Upper lobe of left lung (tissue), 6 donors: Measurements from ENCODE around the gene FYN. TPM values are rescaled to one million over a fixed set of nuclear protein-coding genes. Genes with fewer than 3 reads are reported as not detected.

Experiments
- ATAC-seq, 2 donors: fragments of 200-7000 bp; cut with Tn5 transposase; one replicate each; pipeline ENCODE4 v1.9.1; 2022; ENCODE audit warnings: mild to moderate bottlenecking in 2 of 2, moderate library complexity in 2 of 2; ENCODE audit not compliant: low FRiP score in 2 of 2
- DNase-seq, 2 donors: peaks; one replicate each; pipeline ENCODE4 v3.0.0-alpha.2; 2019 to 2020
- H3K27ac ChIP-seq, 4 donors: fragments of 200-600 bp; sonication (generic); one replicate each; pipeline ENCODE4 v1.5.1; 2016 to 2019
- H3K27me3 ChIP-seq, 4 donors: fragments of 200-600 bp; sonication (generic); one replicate each; pipeline ENCODE4 v1.5.1; 2017 to 2019
- H3K36me3 ChIP-seq, 4 donors: fragments of 200-600 bp; sonication (generic); one replicate each; pipeline ENCODE4 v1.5.1; 2016 to 2019
- H3K4me1 ChIP-seq, 4 donors: fragments of 200-600 bp; sonication (generic); one replicate each; pipeline ENCODE4 v1.5.1; 2018 to 2019
- H3K4me3 ChIP-seq, 4 donors: fragments of 200-600 bp; sonication (generic); one replicate each; pipeline ENCODE4 v1.5.1; 2017 to 2019; ENCODE audit warnings: mild to moderate bottlenecking in 2 of 4, moderate library complexity in 1 of 4
- H3K9me3 ChIP-seq, 4 donors: fragments of 200-600 bp; sonication (generic); one replicate each; pipeline ENCODE4 v1.5.1; 2018 to 2019
- CTCF ChIP-seq, 6 experiments: fragments of 450-650 bp in 4 of 6; fragments of 200-600 bp in 2 of 6; sonication (generic) in 2 of 6; IDR thresholded peaks; one replicate each; pipeline ENCODE4 v1.5.1; 2016 to 2019; ENCODE audit warnings: antibody characterized with exemption in 6 of 6
- EP300 ChIP-seq, 4 donors: sonication (generic); formaldehyde crosslinking; IDR thresholded peaks; one replicate each; pipeline ENCODE4 v1.5.1; 2017; ENCODE audit warnings: antibody characterized with exemption in 4 of 4, control low read depth in 2 of 4
- POLR2A ChIP-seq, 4 donors: fragments of 450-650 bp; IDR thresholded peaks; one replicate each; pipeline ENCODE4 v1.5.1; 2016 to 2017; ENCODE audit warnings: antibody characterized with exemption in 4 of 4, mild to moderate bottlenecking in 2 of 4
- POLR2AphosphoS5 ChIP-seq, 2 donors: sonication (generic); formaldehyde crosslinking; IDR thresholded peaks; one replicate each; pipeline ENCODE4 v1.5.1; 2017; ENCODE audit warnings: antibody characterized with exemption in 2 of 2
- WGBS, 2 donors: methylation state at CpG; one replicate each; pipeline ENCODE4 v1.1.5; 2017 to 2018; 5-methylcytosine and 5-hydroxymethylcytosine counted together
- total RNA-seq, 6 donors: library from RNA; depleted of rRNA in 4 of 6; stranded (reverse); fragments of >200 nt in 4 of 6; gene quantifications; one replicate each; pipeline versions ENCODE4 v1.1.0 to v1.2.1, GENCODE V29; 2016 to 2021
- donor health status: DM: no; HTN: no; CAD: no; lungs with moderate emphysema.
- donor health status: DM: no; HTN: yes; CAD: no; lungs with severe emphysema.

FYN gene
- total RNA-seq, 6 donors from 2014 or later: 69.1 to 181 (median 113) TPM

DNA sequence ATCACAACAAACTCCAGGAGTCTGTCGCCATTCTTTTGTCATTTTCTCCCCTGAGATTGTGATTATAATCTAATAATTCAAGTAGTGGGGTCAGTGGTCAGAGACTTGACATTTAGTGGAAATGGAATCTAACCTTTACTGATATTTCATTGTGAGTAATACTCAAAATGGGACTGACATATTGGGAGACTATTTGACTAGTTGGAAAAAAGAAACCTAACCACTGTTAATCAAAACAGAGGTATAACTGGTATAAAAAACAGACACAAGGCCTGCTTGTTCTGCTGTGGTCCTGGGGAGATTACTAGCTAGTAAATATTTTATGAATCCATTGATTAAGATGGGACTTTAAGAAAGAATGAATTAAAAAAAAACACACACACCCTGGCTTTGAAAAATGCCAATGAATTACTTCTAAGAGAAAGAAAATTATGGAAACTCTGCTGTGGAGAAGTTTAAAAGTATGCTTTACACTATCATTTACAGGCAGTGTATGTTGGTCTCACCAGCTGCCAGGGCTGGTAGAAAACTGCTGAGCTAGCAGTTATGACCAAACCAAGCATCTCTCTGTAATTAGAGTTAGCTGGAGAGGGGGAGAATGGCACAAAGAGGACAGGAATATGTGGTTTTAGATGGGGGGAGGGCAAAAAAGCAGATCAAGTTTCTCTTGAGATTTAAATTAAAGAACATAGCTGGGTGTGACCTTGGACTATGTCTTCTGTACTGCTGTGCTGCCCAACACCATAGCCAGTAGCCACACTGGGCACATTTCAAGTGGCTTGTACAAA, 103.7 kb downstream of the FYN start:
- Histone ChIP-seq H3K4me3 (no peak overlapping the region), H3K4me1 (peaks cover 0 to 27% (median 7%) of the 10 kb centered on the region in 4 donors), H3K36me3 (no peaks in the 10 kb centered on the region), H3K9me3 (no peaks in the 10 kb centered on the region), H3K27ac (peak overlapping the region in 1 of 4 donors; percentile 54), H3K27me3 (no peaks in the 10 kb centered on the region)
- no peak for DNase-seq
- ATAC-seq: no peak
- TF ChIP-seq POLR2AphosphoS5 (IDR thresholded peaks at IDR 0.05) (no peak), POLR2A (IDR thresholded peaks at IDR 0.05) (no peak), EP300 (IDR thresholded peaks at IDR 0.05) (no peak), CTCF (IDR thresholded peaks at IDR 0.05) (no peak)
- WGBS, 2 donors: 84 to 93% methylated on average over 1 of the region's 1 CpG

DNA sequence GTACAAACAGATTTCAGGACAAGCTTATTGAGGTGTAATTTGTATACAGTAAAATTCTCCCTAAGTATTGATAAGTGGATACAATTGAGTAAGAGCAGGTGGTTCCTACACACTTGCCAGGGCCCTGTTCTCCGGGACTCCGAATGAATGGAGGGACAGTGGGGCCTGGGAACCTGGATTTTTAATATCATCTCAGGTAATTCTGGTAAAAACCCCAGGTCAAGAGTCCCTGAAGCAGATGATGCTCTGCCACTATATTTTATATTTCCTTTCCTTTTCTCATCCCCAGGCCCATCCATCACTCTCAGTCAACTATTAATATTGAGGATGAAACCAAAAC, 104.9 kb downstream of the FYN start:
- WGBS, 2 donors: 94 to 98% methylated on average over 2 of the region's 2 CpGs
- ATAC-seq (no peak), DNase-seq (no peak)
- H3K9me3 ChIP-seq: no peaks in the 10 kb centered on the region
- H3K4me1 ChIP-seq: peaks cover 5 to 31% (median 11%) of the 10 kb centered on the region in 4 donors
- H3K4me3 ChIP-seq: no peak overlapping the region
- TF ChIP-seq CTCF (IDR thresholded peaks at IDR 0.05) (no peak), POLR2AphosphoS5 (IDR thresholded peaks at IDR 0.05) (no peak), POLR2A (IDR thresholded peaks at IDR 0.05) (no peak), EP300 (IDR thresholded peaks at IDR 0.05) (no peak)
- H3K36me3 ChIP-seq: no peaks in the 10 kb centered on the region
- no peaks in the 10 kb centered on the region for H3K27me3 ChIP-seq
- H3K27ac ChIP-seq: no peak overlapping the region

- Histone ChIP-seq H3K27me3 (no peaks in the 10 kb centered on the region), H3K9me3 (no peaks in the 10 kb centered on the region), H3K27ac (no peak overlapping the region), H3K36me3 (no peaks in the 10 kb centered on the region), H3K4me1 (peaks cover 10 to 31% (median 16%) of the 10 kb centered on the region in 4 donors), H3K4me3 (no peak overlapping the region)
- ATAC-seq (no peak), DNase-seq (no peak)
- WGBS, 2 donors: 63 to 67% methylated on average over 5 of the region's 5 CpGs
- TF ChIP-seq CTCF (IDR thresholded peaks at IDR 0.05) (no peak), POLR2AphosphoS5 (IDR thresholded peaks at IDR 0.05) (peak in 1 of 2 donors; percentile 9)
Observed at GRCh38 chr6:111767752-111768430, 105.4 kb downstream of the FYN start.

DNA sequence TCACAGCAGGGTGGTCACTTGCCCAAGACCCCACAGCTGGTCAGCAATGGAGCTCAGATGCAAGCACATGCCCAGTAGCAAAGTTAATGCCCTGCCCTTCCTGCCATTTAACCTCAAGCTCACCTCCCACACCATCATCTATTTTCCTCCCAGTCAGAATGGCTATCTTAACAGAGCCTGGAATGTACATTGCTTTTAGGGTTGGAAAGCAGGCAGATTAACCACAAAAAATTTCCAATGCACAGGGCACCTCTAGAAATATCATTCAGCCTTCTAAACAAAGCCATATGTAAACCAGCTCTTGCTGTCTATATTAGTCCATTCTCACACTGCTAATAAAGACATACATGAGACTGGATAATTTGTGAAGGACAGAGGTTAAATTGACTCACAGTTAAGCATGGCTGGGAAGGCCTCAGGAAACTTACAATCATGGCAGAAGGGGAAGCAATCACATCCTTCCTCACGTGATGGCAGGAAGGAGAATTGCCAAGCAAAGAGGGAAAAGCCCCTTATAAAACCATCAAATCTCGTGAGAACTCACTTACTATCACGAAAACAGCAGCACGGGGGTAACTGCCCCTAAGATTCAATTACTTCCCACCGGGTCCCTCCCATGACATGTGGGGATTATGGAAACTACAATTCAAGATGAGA, 106.9 kb downstream of the FYN start:
- peaks cover 19 to 35% (median 26%) of the 10 kb centered on the region in 4 donors for H3K4me1 ChIP-seq
- no peaks in the 10 kb centered on the region for H3K9me3 ChIP-seq
- H3K27ac ChIP-seq: peak overlapping the region in 2 of 4 donors; percentile 54 to 60
- no peak for DNase-seq
- TF ChIP-seq EP300 (IDR thresholded peaks at IDR 0.05) (no peak), POLR2AphosphoS5 (IDR thresholded peaks at IDR 0.05) (no peak), POLR2A (IDR thresholded peaks at IDR 0.05) (no peak), CTCF (IDR thresholded peaks at IDR 0.05) (no peak)
- H3K27me3 ChIP-seq: no peaks in the 10 kb centered on the region
- no peak for ATAC-seq
- no peaks in the 10 kb centered on the region for H3K36me3 ChIP-seq
- H3K4me3 ChIP-seq: no peak overlapping the region
- WGBS, 2 donors: 69 to 73% methylated on average over 5 of the region's 5 CpGs
